Measurements from ENCODE around the gene HDAC9.

HDAC9 gene

GRCh38 chr7:18740579-18740988, 245.0 kb downstream of the HDAC9 start:
- Histone ChIP-seq H3K4me2 (ENCODE audit: low read length, poor library complexity, severe bottlenecking) (no peak overlapping the region), H4K91ac (ENCODE audit: low read length) (no peak overlapping the region), H3K4me1 (ENCODE audit: control insufficient read depth, insufficient read depth, low read depth, low read length) (no peaks in the 10 kb centered on the region), H2BK15ac (ENCODE audit: low read depth, poor library complexity, severe bottlenecking) (no peak overlapping the region), H3K18ac (ENCODE audit: low read depth in 1 of 2, low read length in 2 of 2) (no peak overlapping the region), H3K27me3 (ENCODE audit: control insufficient read depth in 1 of 2, insufficient read depth in 1 of 2, low read length in 2 of 2) (no peaks in the 10 kb centered on the region), H2AK5ac (ENCODE audit: low read length, severe bottlenecking) (no peak overlapping the region), H3K9me3 (ENCODE audit: control insufficient read depth, low read length) (no peaks in the 10 kb centered on the region), H3K4ac (ENCODE audit: low read depth in 1 of 2, low read length in 2 of 2) (no peak overlapping the region), H4K8ac (ENCODE audit: low read length) (no peak overlapping the region), H2BK12ac (ENCODE audit: low read length in 2 of 2) (no peak overlapping the region), H2BK5ac (ENCODE audit: low read depth, low read length, poor library complexity, severe bottlenecking) (no peak overlapping the region), H2AFZ (ENCODE audit: low read depth, low read length) (no peak overlapping the region), H3K14ac (ENCODE audit: low read length in 2 of 2) (no peak overlapping the region), H3K36me3 (ENCODE audit: control insufficient read depth in 1 of 2, insufficient read depth in 2 of 2, low read depth in 1 of 2, low read length in 2 of 2) (no peaks in the 10 kb centered on the region), H3K79me1 (replicated peaks; ENCODE audit: low read length, poor library complexity, severe bottlenecking) (no peaks in the 10 kb centered on the region), H2BK120ac (ENCODE audit: low read depth, low read length) (no peak overlapping the region), H3K9ac (ENCODE audit: low read length) (no peak overlapping the region), H3K4me3 (ENCODE audit: insufficient read depth in 1 of 2, low read depth in 1 of 2, low read length in 2 of 2) (no peak overlapping the region), H3K23ac (ENCODE audit: low read length in 2 of 2) (no peak overlapping the region), H3K27ac (ENCODE audit: low read length, poor library complexity, severe bottlenecking) (no peak overlapping the region)
- no peak for DNase-seq

- H2AFZ ChIP-seq (ENCODE audit: low read depth, low read length) = no peak overlapping the region
- H3K9me3 ChIP-seq (ENCODE audit: control insufficient read depth, low read length) = peaks cover under 1% of the 10 kb centered on the region
- 96% methylated on average over 2 of the region's 3 CpGs for WGBS
- H3K9ac ChIP-seq (ENCODE audit: low read length) = peak overlapping the region; percentile 82
- H2BK15ac ChIP-seq (ENCODE audit: low read depth, poor library complexity, severe bottlenecking) = no peak overlapping the region
- H2BK120ac ChIP-seq (ENCODE audit: low read depth, low read length) = no peak overlapping the region
- no peaks in the 10 kb centered on the region for H3K4me1 ChIP-seq (ENCODE audit: control insufficient read depth, insufficient read depth, low read depth, low read length)
- no peak overlapping the region for H2BK12ac ChIP-seq (ENCODE audit: low read length in 2 of 2)
- H3K36me3 ChIP-seq (ENCODE audit: control insufficient read depth in 1 of 2, insufficient read depth in 2 of 2, low read depth in 1 of 2, low read length in 2 of 2) = no peaks in the 10 kb centered on the region
- peak overlapping the region in 1 of 2 experiments; percentile 65 for H3K4me3 ChIP-seq (ENCODE audit: insufficient read depth in 1 of 2, low read depth in 1 of 2, low read length in 2 of 2)
- H3K79me1 ChIP-seq (replicated peaks; ENCODE audit: low read length, poor library complexity, severe bottlenecking) = no peaks in the 10 kb centered on the region
- H3K14ac ChIP-seq (ENCODE audit: low read length in 2 of 2) = no peak overlapping the region
- H4K8ac ChIP-seq (ENCODE audit: low read length) = no peak overlapping the region
- no peaks in the 10 kb centered on the region for H3K27me3 ChIP-seq (ENCODE audit: control insufficient read depth in 1 of 2, insufficient read depth in 1 of 2, low read length in 2 of 2)
- H3K4me2 ChIP-seq (ENCODE audit: low read length, poor library complexity, severe bottlenecking) = peak overlapping the region; percentile 4
- H2BK5ac ChIP-seq (ENCODE audit: low read depth, low read length, poor library complexity, severe bottlenecking) = no peak overlapping the region
- H2AK5ac ChIP-seq (ENCODE audit: low read length, severe bottlenecking) = no peak overlapping the region
- H3K4ac ChIP-seq (ENCODE audit: low read depth in 1 of 2, low read length in 2 of 2) = no peak overlapping the region
- peak; percentile 19 for DNase-seq
- H3K27ac ChIP-seq (ENCODE audit: low read length, poor library complexity, severe bottlenecking) = peak overlapping the region; percentile 65
- H3K18ac ChIP-seq (ENCODE audit: low read depth in 1 of 2, low read length in 2 of 2) = no peak overlapping the region
- no peak overlapping the region for H3K23ac ChIP-seq (ENCODE audit: low read length in 2 of 2)
- H4K91ac ChIP-seq (ENCODE audit: low read length) = no peak overlapping the region
Measured at GRCh38 chr7:18753972-18754610, 258.5 kb downstream of the HDAC9 start.

- H2BK120ac ChIP-seq (ENCODE audit: low read depth, low read length) = no peak overlapping the region
- H2BK5ac ChIP-seq (ENCODE audit: low read depth, low read length, poor library complexity, severe bottlenecking) = no peak overlapping the region
- H2AK5ac ChIP-seq (ENCODE audit: low read length, severe bottlenecking) = no peak overlapping the region
- no peak for DNase-seq
- H3K4me1 ChIP-seq (ENCODE audit: control insufficient read depth, insufficient read depth, low read depth, low read length) = no peaks in the 10 kb centered on the region
- peak overlapping the region in 1 of 2 experiments; percentile 65 for H3K4me3 ChIP-seq (ENCODE audit: insufficient read depth in 1 of 2, low read depth in 1 of 2, low read length in 2 of 2)
- no peaks in the 10 kb centered on the region for H3K36me3 ChIP-seq (ENCODE audit: control insufficient read depth in 1 of 2, insufficient read depth in 2 of 2, low read depth in 1 of 2, low read length in 2 of 2)
- H4K91ac ChIP-seq (ENCODE audit: low read length) = no peak overlapping the region
- no peaks in the 10 kb centered on the region for H3K79me1 ChIP-seq (replicated peaks; ENCODE audit: low read length, poor library complexity, severe bottlenecking)
- no peak overlapping the region for H3K4ac ChIP-seq (ENCODE audit: low read depth in 1 of 2, low read length in 2 of 2)
- peak overlapping the region; percentile 82 for H3K9ac ChIP-seq (ENCODE audit: low read length)
- H4K8ac ChIP-seq (ENCODE audit: low read length) = no peak overlapping the region
- H2BK12ac ChIP-seq (ENCODE audit: low read length in 2 of 2) = no peak overlapping the region
- WGBS = 86% methylated on average over 2 of the region's 2 CpGs
- no peak overlapping the region for H3K14ac ChIP-seq (ENCODE audit: low read length in 2 of 2)
- H3K4me2 ChIP-seq (ENCODE audit: low read length, poor library complexity, severe bottlenecking) = peak overlapping the region; percentile 4
- H3K23ac ChIP-seq (ENCODE audit: low read length in 2 of 2) = no peak overlapping the region
- H3K18ac ChIP-seq (ENCODE audit: low read depth in 1 of 2, low read length in 2 of 2) = no peak overlapping the region
- peak overlapping the region; percentile 53 for H3K27ac ChIP-seq (ENCODE audit: low read length, poor library complexity, severe bottlenecking)
- H3K27me3 ChIP-seq (ENCODE audit: control insufficient read depth in 1 of 2, insufficient read depth in 1 of 2, low read length in 2 of 2) = no peaks in the 10 kb centered on the region
- no peak overlapping the region for H2BK15ac ChIP-seq (ENCODE audit: low read depth, poor library complexity, severe bottlenecking)
- H3K9me3 ChIP-seq (ENCODE audit: control insufficient read depth, low read length) = no peaks in the 10 kb centered on the region
- H2AFZ ChIP-seq (ENCODE audit: low read depth, low read length) = no peak overlapping the region
Measured at GRCh38 chr7:18754766-18755165, 259.2 kb downstream of the HDAC9 start.

GRCh38 chr7:18755793-18756192, 260.2 kb downstream of the HDAC9 start:
- Histone ChIP-seq H3K18ac (ENCODE audit: low read depth in 1 of 2, low read length in 2 of 2) (no peak overlapping the region), H3K4me1 (ENCODE audit: control insufficient read depth, insufficient read depth, low read depth, low read length) (peaks cover 3% of the 10 kb centered on the region), H3K23ac (ENCODE audit: low read length in 2 of 2) (no peak overlapping the region), H3K4me2 (ENCODE audit: low read length, poor library complexity, severe bottlenecking) (no peak overlapping the region), H4K8ac (ENCODE audit: low read length) (no peak overlapping the region), H3K27me3 (ENCODE audit: control insufficient read depth in 1 of 2, insufficient read depth in 1 of 2, low read length in 2 of 2) (no peaks in the 10 kb centered on the region), H2AK5ac (ENCODE audit: low read length, severe bottlenecking) (no peak overlapping the region), H4K91ac (ENCODE audit: low read length) (no peak overlapping the region), H3K79me1 (replicated peaks; ENCODE audit: low read length, poor library complexity, severe bottlenecking) (no peaks in the 10 kb centered on the region), H3K36me3 (ENCODE audit: control insufficient read depth in 1 of 2, insufficient read depth in 2 of 2, low read depth in 1 of 2, low read length in 2 of 2) (no peaks in the 10 kb centered on the region), H2BK15ac (ENCODE audit: low read depth, poor library complexity, severe bottlenecking) (no peak overlapping the region), H3K9ac (ENCODE audit: low read length) (peak overlapping the region; percentile 82), H3K27ac (ENCODE audit: low read length, poor library complexity, severe bottlenecking) (no peak overlapping the region), H3K9me3 (ENCODE audit: control insufficient read depth, low read length) (no peaks in the 10 kb centered on the region), H2BK120ac (ENCODE audit: low read depth, low read length) (no peak overlapping the region), H2BK5ac (ENCODE audit: low read depth, low read length, poor library complexity, severe bottlenecking) (no peak overlapping the region), H2AFZ (ENCODE audit: low read depth, low read length) (no peak overlapping the region), H3K4me3 (ENCODE audit: insufficient read depth in 1 of 2, low read depth in 1 of 2, low read length in 2 of 2) (no peak overlapping the region), H3K4ac (ENCODE audit: low read depth in 1 of 2, low read length in 2 of 2) (no peak overlapping the region), H2BK12ac (ENCODE audit: low read length in 2 of 2) (no peak overlapping the region), H3K14ac (ENCODE audit: low read length in 2 of 2) (no peak overlapping the region)
- WGBS = 92% methylated on average over 3 of the region's 4 CpGs
- no peak for DNase-seq
